Activated T-helper 1 cell treated with anti-CD3 and anti-CD28 coated beads, Interleukin-12 subunit alpha, Interleukin-12 subunit beta, Interleukin-2, Interleukin-4 antibody, amounts not matched to agents 30 ng/mL and 10 ng/mL and 1 ng/mL, durations not matched to agents 14 hours and 24 hours and 36 hours (primary cell): Measurements from ENCODE around the gene TSPAN3. TPM values are rescaled to one million over a fixed set of nuclear protein-coding genes. Genes with fewer than 3 reads are reported as not detected.

Source experiments
- DNase-seq: peaks from one replicate; pipeline ENCODE4 v3.0.0; 2021; ENCODE audit warnings: low spot score
- H3K27ac Mint-ChIP-seq: one replicate; pipeline ENCODE4 v1.8.0; 2021; ENCODE audit warnings: mild to moderate bottlenecking, mixed read lengths
- H3K27me3 Mint-ChIP-seq: one replicate; pipeline ENCODE4 v1.8.0; 2022; ENCODE audit warnings: mild to moderate bottlenecking, moderate library complexity, mixed read lengths; ENCODE audit not compliant: insufficient read depth
- H3K36me3 Mint-ChIP-seq: one replicate; pipeline ENCODE4 v1.8.0; 2021; ENCODE audit warnings: low read depth, mixed read lengths
- H3K4me1 Mint-ChIP-seq: one replicate; pipeline ENCODE4 v1.8.0; 2021; ENCODE audit warnings: low read depth, mixed read lengths
- H3K4me3 Mint-ChIP-seq: one replicate; pipeline ENCODE4 v1.8.0; 2021; ENCODE audit warnings: mild to moderate bottlenecking, moderate library complexity, mixed read lengths
- H3K9me3 Mint-ChIP-seq: one replicate; pipeline ENCODE4 v1.8.0; 2021; ENCODE audit warnings: mixed read lengths
- intact Hi-C: fragments of 100-400 bp; cut with micrococcal nuclease; formaldehyde crosslinking; loops from one replicate; pipeline ENCODE4 v1.15.1; 2024
- total RNA-seq: library from RNA; stranded (reverse); gene quantifications from 2 replicates; pipeline ENCODE4 v1.2.3, GENCODE V29; 2022

TSPAN3 gene
- total RNA-seq, 1 donor from 2014 or later = 41.5 TPM

DNA sequence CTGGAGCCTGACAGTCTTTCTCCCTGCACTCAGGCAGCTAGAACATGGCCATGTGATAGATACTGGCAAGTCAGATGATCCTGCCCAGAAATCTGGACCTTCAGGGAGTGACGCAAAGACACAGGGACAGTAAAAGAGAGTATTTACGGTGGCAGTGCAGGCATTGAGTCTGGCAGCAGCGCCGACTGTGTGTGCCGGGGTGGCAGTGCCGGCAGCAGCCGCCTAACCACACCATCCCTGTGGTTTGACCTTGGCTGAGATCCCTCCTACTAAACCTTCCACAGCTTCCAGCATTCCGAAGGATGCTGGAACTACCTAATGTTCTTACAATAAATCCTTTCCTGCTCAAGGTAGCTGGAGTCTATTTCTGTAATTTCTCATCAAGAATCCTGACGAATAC lies 4.6 kb upstream of the TSPAN3 start:
- DNase-seq = no peak
- intact Hi-C loops = no loop called here
- H3K36me3 Mint-ChIP-seq = no peaks in the 10 kb centered on the region
- no peak overlapping the region for H3K27ac Mint-ChIP-seq
- peaks cover 7% of the 10 kb centered on the region for H3K4me1 Mint-ChIP-seq
- no peak overlapping the region for H3K4me3 Mint-ChIP-seq
- no peaks in the 10 kb centered on the region for H3K9me3 Mint-ChIP-seq
- H3K27me3 Mint-ChIP-seq = peaks cover 13% of the 10 kb centered on the region

DNA sequence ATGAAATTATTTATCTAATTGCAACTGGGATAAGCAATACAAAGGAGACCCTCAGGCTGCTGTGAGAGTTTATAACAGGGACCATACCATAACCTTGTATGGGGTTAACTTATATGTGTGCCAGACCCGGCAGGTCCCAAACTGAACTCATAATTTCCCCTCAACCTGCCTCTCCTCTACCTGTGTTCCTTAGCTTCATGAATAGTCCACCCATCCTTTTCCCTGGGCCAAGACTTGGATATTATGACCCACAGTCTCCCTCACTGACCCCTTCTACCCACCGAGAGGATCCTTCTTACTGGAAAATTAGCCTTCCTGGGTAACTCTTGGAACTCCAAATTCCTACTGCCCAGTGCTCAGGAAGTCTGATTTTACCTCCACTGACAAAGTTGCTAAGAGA lies 3.4 kb upstream of the TSPAN3 start:
- H3K4me1 Mint-ChIP-seq = peaks cover 14% of the 10 kb centered on the region
- intact Hi-C loops = no loop called here
- no peak overlapping the region for H3K27ac Mint-ChIP-seq
- H3K4me3 Mint-ChIP-seq = no peak overlapping the region
- peaks cover 2% of the 10 kb centered on the region for H3K36me3 Mint-ChIP-seq
- DNase-seq = no peak
- no peaks in the 10 kb centered on the region for H3K9me3 Mint-ChIP-seq
- peaks cover 17% of the 10 kb centered on the region for H3K27me3 Mint-ChIP-seq

DNA sequence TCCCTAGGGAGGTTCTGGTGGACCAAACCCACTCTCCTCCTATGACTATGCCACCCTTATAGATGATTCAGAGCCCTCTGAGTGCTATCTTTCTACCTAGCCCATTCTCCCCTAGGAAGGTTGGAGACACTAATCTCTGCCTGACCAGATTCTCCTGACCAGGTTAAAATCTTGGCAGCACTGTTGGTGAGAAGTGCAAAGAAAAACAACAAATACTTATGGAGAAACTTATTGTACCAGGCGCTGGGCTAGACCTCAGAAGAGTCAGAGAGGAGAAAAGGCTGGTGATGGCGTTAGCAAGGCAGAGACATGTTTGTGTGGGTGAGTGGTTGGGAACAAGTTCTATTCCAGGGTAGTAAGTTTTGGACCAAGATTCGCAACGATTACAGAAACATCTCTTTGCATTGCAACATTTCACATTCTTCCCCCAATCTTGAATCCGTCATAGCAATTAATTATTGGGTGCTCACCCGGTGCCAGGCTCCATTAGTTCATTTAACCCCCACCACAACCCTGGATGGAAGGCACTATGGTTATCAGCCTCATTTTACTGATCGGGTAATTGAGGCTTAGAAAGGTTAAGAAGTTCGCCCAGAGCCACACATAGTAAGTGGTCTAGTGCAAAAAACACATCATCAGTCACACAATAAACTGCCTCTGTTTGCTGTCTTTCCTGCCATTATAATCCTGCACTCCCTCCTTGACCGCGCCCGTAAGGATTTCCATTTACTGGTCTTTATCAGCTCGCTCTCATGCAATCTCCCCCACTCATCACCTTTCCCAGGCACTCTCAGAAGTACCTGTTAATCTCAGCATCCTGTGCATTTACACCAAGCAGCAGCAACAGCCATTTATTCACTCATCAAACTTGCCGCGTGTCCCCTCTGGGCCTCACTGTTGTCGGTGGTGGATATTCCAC lies 655 bp upstream of the TSPAN3 start:
- peaks cover 19% of the 10 kb centered on the region for H3K27me3 Mint-ChIP-seq
- H3K36me3 Mint-ChIP-seq = peaks cover 5% of the 10 kb centered on the region
- peak overlapping the region; percentile 82 for H3K4me3 Mint-ChIP-seq
- peaks cover 27% of the 10 kb centered on the region for H3K4me1 Mint-ChIP-seq
- no peak overlapping the region for H3K27ac Mint-ChIP-seq
- no peak for DNase-seq
- intact Hi-C loops = loop anchor here (1.0 to 2.0 kb wide), 4 partner anchors 57 to 349 kb away; partner anchors contain the start of genes HMG20A, PEAK1 and RCN2
- no peaks in the 10 kb centered on the region for H3K9me3 Mint-ChIP-seq

DNA sequence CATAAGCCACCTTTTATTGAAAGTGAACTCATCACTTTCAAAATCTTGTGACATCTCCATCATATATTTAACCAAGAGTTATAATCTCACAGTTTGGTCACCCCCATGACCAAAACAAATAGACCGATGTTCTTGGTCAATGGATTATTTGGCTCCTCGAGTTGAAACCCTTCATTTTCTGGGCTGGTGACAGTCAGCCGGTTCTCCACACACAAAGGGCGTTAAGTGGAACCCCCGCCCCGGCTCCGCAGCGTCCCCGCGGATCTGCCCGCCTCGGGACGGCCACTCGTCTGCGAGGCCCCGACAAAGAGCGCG lies 772 bp downstream of the TSPAN3 start:
- peaks cover 16% of the 10 kb centered on the region for H3K27me3 Mint-ChIP-seq
- DNase-seq = no peak
- no peaks in the 10 kb centered on the region for H3K9me3 Mint-ChIP-seq
- intact Hi-C loops = loop anchor here (2.0 kb wide), 2 partner anchors 55 to 351 kb away; partner anchors contain the start of genes HMG20A and PEAK1
- peaks cover 5% of the 10 kb centered on the region for H3K36me3 Mint-ChIP-seq
- peaks cover 28% of the 10 kb centered on the region for H3K4me1 Mint-ChIP-seq
- H3K4me3 Mint-ChIP-seq = peak overlapping the region; percentile 87
- no peak overlapping the region for H3K27ac Mint-ChIP-seq

DNA sequence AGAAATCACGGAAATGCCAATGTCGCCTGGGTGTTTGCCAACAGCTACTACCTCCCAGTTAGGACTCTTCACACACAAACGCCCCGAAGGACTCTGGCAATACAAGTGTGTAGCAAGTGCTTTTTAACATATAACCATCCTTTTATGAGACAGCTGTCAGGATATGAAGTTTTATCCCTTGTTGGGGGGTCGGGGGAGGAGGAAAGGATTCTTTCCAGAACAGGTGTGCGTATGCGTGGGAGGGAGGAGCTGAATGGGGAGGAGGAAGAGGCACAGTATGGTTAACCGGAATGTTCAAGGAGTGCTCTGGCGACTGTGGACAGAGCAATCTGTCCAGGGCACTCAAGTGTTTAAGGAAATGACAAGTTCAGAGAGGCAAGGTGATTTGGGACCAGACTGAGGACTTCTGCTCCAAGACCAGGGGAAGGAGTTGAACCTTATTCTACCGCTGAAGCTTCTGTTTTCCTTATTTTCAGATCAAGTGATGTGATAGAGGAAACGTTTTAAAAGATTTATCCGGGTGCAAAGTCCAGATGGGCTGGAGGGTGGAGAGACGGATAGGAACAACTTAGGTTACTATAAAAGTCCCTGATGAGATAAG lies 1.3 kb downstream of the TSPAN3 start:
- Mint-ChIP-seq H3K4me3 (peak overlapping the region; percentile 87), H3K36me3 (peaks cover 5% of the 10 kb centered on the region), H3K9me3 (no peaks in the 10 kb centered on the region), H3K27me3 (peaks cover 13% of the 10 kb centered on the region), H3K4me1 (peaks cover 33% of the 10 kb centered on the region), H3K27ac (peak overlapping the region; percentile 74)
- DNase-seq = no peak
- intact Hi-C loops = loop anchor here (2.0 to 5.0 kb wide), 3 partner anchors 55 to 737 kb away; partner anchors contain the start of genes HMG20A and PEAK1

DNA sequence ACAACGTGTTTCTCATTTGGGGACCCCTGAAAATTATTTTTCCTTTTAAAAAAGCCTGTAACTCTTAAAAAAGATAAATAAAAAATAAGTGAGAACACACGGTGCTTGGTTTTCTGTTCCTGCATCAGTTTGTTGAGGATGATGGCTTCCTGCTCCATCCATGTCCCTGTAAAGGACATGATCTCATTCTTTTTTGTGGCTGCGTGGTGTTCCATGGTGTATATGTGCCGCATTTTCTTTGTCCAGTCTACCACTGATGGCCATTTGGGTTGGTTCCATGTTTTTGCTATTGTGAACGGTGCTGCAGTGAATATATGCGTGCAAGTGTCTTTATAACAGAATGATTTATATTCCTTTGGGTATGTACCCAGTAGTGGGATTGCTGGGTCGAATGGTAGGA lies 2.3 kb downstream of the TSPAN3 start:
- Mint-ChIP-seq H3K4me1 (peaks cover 35% of the 10 kb centered on the region), H3K9me3 (no peaks in the 10 kb centered on the region), H3K27ac (no peak overlapping the region), H3K36me3 (peaks cover 7% of the 10 kb centered on the region), H3K27me3 (peaks cover 8% of the 10 kb centered on the region), H3K4me3 (no peak overlapping the region)
- intact Hi-C loops = loop anchor here (5.0 kb wide), 1 partner anchor 736 kb away; no protein-coding TSS in a partner anchor
- no peak for DNase-seq

DNA sequence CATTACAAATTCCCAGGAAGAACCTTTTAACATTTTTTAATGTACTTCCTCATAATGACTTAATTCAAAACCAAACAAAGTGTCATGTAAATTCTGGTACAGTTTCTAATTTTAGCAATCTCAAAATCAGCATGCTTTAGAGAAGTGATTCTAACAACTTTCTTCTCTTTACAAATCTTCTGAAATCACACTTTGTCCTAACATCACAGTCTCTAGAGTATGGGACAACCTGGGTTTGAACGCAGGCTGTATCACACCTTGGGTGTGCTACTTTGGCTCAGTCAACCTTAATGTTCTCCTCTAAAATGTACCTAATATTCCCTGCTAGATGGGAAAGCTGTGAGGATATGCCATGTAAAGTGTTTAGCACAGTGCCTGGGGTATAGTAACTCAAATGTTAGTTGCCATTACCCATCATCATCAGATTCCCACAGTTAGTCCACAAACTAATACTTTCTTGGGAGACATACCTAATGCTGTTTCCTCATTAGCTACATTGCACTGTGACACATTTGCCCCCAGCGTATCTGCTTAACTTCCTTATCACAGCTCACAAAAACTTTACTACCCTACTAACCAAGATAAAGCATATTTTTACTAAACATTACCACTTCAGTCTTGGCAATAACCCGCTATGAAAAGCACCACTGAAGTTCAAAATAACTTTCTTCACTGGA lies 3.1 kb downstream of the TSPAN3 start:
- Mint-ChIP-seq H3K36me3 (peaks cover 8% of the 10 kb centered on the region), H3K9me3 (no peaks in the 10 kb centered on the region), H3K4me1 (peaks cover 35% of the 10 kb centered on the region), H3K27me3 (peaks cover 8% of the 10 kb centered on the region), H3K4me3 (no peak overlapping the region), H3K27ac (no peak overlapping the region)
- intact Hi-C loops = loop anchor here (1.0 to 5.0 kb wide), 2 partner anchors 93 to 736 kb away; no protein-coding TSS in a partner anchor
- no peak for DNase-seq

DNA sequence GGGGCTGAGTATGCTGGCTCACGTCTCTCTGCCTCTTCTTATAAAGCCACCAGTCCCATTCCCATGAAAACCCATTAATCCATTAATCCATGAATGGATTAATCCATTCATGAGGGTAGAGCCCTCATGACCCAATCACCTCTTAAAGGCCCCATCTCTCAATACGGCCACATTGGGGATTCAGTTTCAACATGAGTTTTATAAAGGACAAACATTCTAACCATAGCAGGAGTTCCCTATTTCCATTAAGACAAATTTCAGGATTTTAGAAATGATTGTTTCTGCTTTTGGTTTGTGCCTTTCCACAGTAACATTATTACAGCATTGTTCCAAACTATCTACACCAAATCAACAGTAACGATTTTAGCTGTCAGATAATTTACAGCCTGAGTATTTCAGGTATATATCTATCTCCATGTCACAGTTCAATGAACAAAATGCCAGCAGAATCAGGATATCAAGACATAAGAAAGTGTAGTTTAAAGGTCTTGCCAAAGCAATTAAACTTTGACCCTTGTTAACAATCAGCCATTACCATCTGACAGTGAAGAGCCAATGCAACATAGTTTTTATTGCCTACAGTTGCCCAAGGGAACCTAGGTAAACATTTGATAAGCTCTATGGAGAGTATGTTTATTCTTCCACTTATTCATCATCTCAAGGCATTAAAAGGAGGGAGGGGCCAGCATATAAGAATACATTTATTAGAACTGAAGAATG lies 3.8 kb downstream of the TSPAN3 start:
- Mint-ChIP-seq H3K9me3 (no peaks in the 10 kb centered on the region), H3K27ac (no peak overlapping the region), H3K4me1 (peaks cover 35% of the 10 kb centered on the region), H3K27me3 (peaks cover 8% of the 10 kb centered on the region), H3K36me3 (peaks cover 8% of the 10 kb centered on the region), H3K4me3 (no peak overlapping the region)
- no peak for DNase-seq
- intact Hi-C loops = loop anchor here (1.0 to 5.0 kb wide), 2 partner anchors 92 to 735 kb away; no protein-coding TSS in a partner anchor

DNA sequence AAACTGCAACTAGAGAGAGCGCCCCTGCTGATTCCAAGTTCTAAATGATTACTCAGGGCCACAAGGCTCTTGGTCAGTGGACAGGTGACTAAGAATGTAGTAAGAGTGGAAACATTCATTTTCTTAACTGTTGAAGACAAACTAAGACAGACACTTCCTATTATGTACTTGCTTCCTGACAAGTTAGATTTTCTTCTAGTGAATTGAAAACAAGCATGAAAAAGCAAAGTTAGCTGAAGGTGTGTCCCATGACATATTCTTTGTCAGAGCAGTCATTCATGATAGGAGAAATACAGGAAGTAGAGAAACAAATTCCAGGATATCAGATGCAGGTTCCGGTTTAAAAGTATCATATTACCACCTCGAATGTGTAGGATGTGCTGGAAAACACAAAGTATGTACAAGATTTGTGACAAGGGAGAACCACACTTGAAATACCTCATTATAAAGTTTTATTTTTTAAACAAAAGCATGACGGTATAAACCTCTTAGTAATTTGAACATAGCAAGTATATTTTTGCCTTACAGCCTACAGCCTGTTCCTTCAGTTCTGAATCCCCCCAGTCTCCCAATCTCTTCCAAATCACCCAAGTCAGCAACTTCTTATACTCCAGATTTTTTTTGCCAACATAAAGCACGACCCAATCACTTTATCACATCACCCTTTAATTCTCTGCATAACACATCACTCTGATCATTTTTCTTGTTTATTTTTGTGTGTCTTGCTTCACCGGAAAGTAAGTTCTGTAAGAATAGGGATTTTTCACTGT lies 6.2 kb downstream of the TSPAN3 start:
- intact Hi-C loops = loop anchor here (5.0 kb wide), 1 partner anchor 732 kb away; no protein-coding TSS in a partner anchor
- peaks cover 5% of the 10 kb centered on the region for H3K27me3 Mint-ChIP-seq
- H3K27ac Mint-ChIP-seq = no peak overlapping the region
- no peaks in the 10 kb centered on the region for H3K9me3 Mint-ChIP-seq
- peaks cover 34% of the 10 kb centered on the region for H3K4me1 Mint-ChIP-seq
- no peak for DNase-seq
- H3K4me3 Mint-ChIP-seq = no peak overlapping the region
- peaks cover 8% of the 10 kb centered on the region for H3K36me3 Mint-ChIP-seq

DNA sequence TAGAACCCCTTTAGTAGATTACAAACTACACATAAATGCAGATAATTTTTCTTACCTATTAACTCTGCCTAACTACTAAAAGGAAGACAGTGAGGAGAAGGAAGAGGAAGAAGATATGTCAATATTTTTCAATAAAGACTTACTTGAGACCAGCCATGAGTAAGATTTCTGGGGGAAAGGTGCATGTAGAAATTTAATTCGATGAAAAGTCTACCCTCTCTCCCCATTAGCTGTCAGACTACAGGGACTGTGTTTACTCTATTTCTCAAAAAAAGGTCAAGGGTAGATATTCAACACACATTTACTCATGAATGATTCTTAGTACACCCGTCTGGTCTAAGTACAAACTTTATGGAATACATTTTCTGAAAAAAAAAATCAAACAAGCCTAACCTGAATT lies 6.8 kb downstream of the TSPAN3 start:
- Mint-ChIP-seq H3K4me3 (no peak overlapping the region), H3K4me1 (peaks cover 34% of the 10 kb centered on the region), H3K27me3 (peaks cover 2% of the 10 kb centered on the region), H3K27ac (no peak overlapping the region), H3K36me3 (peaks cover 5% of the 10 kb centered on the region), H3K9me3 (no peaks in the 10 kb centered on the region)
- intact Hi-C loops = no loop called here
- DNase-seq = no peak

DNA sequence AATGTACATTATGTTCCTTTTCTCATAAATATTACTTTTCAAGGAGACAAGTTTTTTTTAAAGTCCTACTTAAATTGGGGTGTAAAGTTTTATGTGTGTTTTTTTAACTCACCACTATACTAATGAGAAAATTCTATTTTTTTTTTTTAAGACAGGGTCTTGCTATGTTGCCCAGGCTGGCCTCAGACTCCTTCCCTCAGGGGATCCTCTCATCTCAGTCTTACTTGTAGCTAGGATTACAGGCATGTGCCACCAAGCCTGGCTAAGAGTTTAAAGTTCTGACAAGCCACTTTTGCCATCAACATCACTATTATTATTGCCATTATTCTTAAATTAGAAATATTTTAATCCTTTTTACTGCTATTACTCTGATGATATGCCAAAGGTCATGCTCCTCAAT lies 7.7 kb downstream of the TSPAN3 start:
- H3K27ac Mint-ChIP-seq = no peak overlapping the region
- intact Hi-C loops = no loop called here
- no peak for DNase-seq
- H3K4me1 Mint-ChIP-seq = peaks cover 34% of the 10 kb centered on the region
- peaks cover 5% of the 10 kb centered on the region for H3K36me3 Mint-ChIP-seq
- H3K4me3 Mint-ChIP-seq = no peak overlapping the region
- no peaks in the 10 kb centered on the region for H3K9me3 Mint-ChIP-seq
- peaks cover 2% of the 10 kb centered on the region for H3K27me3 Mint-ChIP-seq

DNA sequence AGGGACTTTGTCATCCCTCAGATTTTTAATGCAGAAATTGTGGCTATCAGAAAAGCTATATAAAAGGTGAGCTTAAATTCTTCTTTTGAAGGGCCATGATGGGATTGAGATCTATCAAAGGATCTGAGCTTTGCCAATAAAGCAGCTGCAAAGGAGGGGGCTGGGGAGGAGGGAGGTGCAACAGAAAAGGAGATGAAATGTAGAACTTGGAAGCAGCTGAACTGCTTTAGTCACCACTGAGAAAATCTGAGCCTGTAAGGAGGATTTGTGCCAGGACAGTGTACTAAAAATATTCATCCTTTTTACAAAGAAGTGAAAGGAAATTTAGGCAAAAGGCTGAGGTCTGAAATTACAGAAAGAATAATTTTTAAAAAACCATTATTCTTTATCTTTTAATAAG lies 10.4 kb downstream of the TSPAN3 start:
- intact Hi-C loops = no loop called here
- peaks cover 4% of the 10 kb centered on the region for H3K36me3 Mint-ChIP-seq
- H3K4me1 Mint-ChIP-seq = peaks cover 22% of the 10 kb centered on the region
- H3K4me3 Mint-ChIP-seq = no peak overlapping the region
- H3K27ac Mint-ChIP-seq = no peak overlapping the region
- H3K27me3 Mint-ChIP-seq = no peaks in the 10 kb centered on the region
- DNase-seq = no peak
- no peaks in the 10 kb centered on the region for H3K9me3 Mint-ChIP-seq
